ENCODE data around the gene SEMA4C. TPM values are rescaled to one million over a fixed set of nuclear protein-coding genes. Genes with fewer than 3 reads are reported as not detected.

The SEMA4C gene, protein sequence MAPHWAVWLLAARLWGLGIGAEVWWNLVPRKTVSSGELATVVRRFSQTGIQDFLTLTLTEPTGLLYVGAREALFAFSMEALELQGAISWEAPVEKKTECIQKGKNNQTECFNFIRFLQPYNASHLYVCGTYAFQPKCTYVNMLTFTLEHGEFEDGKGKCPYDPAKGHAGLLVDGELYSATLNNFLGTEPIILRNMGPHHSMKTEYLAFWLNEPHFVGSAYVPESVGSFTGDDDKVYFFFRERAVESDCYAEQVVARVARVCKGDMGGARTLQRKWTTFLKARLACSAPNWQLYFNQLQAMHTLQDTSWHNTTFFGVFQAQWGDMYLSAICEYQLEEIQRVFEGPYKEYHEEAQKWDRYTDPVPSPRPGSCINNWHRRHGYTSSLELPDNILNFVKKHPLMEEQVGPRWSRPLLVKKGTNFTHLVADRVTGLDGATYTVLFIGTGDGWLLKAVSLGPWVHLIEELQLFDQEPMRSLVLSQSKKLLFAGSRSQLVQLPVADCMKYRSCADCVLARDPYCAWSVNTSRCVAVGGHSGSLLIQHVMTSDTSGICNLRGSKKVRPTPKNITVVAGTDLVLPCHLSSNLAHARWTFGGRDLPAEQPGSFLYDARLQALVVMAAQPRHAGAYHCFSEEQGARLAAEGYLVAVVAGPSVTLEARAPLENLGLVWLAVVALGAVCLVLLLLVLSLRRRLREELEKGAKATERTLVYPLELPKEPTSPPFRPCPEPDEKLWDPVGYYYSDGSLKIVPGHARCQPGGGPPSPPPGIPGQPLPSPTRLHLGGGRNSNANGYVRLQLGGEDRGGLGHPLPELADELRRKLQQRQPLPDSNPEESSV
- total RNA-seq = 32.0 and 36.1 TPM in 2 replicates

- H3K4me1 Mint-ChIP-seq (ENCODE audit: low read depth) = peaks cover 23% of the 10 kb centered on the region
- H3K27ac Mint-ChIP-seq = peak within 1 kb of the TSS; percentile 83
- peak; percentile 45 for DNase-seq (ENCODE audit: low spot score)
- H3K27me3 Mint-ChIP-seq (ENCODE audit: low read depth) = peaks cover 6% of the 10 kb centered on the region
- peaks cover 17% of the 10 kb centered on the region for H3K36me3 Mint-ChIP-seq (ENCODE audit: low read depth)
- no peaks in the 10 kb centered on the region for H3K9me3 Mint-ChIP-seq
- intact Hi-C loops (cut with micrococcal nuclease) = loop anchor here (2.0 to 5.0 kb wide), 3 partner anchors 43 to 109 kb away; partner anchors contain the start of gene CNNM4
- peak within 1 kb of the TSS; percentile 84 for H3K4me3 Mint-ChIP-seq (ENCODE audit: low read depth)
Observed at GRCh38 chr2:96869822-96870625, at the start of gene SEMA4C. Gene SEMA4C, minus strand, starts transcription at chr2:96870080. Its CDS starts 2,194 bp downstream, at chr2:96867886.

- Mint-ChIP-seq H3K36me3 (ENCODE audit: low read depth) (peaks cover 14% of the 10 kb centered on the region), H3K4me3 (ENCODE audit: low read depth) (no peak overlapping the region), H3K4me1 (ENCODE audit: low read depth) (peaks cover 19% of the 10 kb centered on the region), H3K27me3 (ENCODE audit: low read depth) (no peaks in the 10 kb centered on the region), H3K27ac (no peak overlapping the region), H3K9me3 (peaks cover 23% of the 10 kb centered on the region)
- no peak for DNase-seq (ENCODE audit: low spot score)
- intact Hi-C loops (cut with micrococcal nuclease) = no loop called here
Observed at GRCh38 chr2:96918754-96919550, 49.1 kb upstream of the SEMA4C start.

DNA sequence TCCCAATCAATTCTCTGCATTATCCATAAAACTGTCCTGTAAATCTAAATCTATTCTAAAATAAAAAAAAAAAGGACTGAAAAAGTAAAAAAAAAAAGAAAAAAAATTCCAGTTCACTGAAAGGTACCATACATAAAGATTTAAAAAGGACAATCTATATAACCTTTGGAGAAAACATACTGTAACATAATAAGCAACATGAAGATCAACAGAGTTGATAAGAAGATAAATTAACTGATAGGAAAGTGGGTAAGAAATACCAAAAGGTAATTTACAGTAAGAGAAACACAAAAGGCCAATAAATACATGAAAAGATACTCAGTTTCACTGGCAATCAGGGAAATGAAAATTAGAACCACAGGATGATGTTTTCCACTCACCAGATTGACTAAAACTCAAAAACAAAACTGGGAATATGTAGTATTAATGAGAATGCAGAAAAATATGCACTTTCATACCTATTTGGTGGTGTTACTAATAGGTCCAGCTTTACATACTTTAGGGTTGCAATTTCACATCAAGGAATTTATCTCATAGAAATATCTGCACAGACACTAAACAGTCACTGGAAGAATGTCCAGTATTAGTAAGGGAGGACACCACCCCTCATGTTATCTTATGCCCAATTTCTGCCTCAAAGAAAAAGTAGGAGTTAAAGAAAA is 48.3 kb upstream of the SEMA4C start:
- Mint-ChIP-seq H3K27ac (no peak overlapping the region), H3K4me1 (ENCODE audit: low read depth) (peaks cover 26% of the 10 kb centered on the region), H3K36me3 (ENCODE audit: low read depth) (peaks cover 17% of the 10 kb centered on the region), H3K4me3 (ENCODE audit: low read depth) (no peak overlapping the region), H3K27me3 (ENCODE audit: low read depth) (no peaks in the 10 kb centered on the region), H3K9me3 (peaks cover 26% of the 10 kb centered on the region)
- intact Hi-C loops (cut with micrococcal nuclease) = no loop called here
- no peak for DNase-seq (ENCODE audit: low spot score)

GRCh38 chr2:96916646-96917543 is 47.0 kb upstream of the SEMA4C start:
- Mint-ChIP-seq H3K27me3 (ENCODE audit: low read depth) (no peaks in the 10 kb centered on the region), H3K4me3 (ENCODE audit: low read depth) (no peak overlapping the region), H3K4me1 (ENCODE audit: low read depth) (peaks cover 34% of the 10 kb centered on the region), H3K9me3 (peaks cover 26% of the 10 kb centered on the region), H3K36me3 (ENCODE audit: low read depth) (peaks cover 17% of the 10 kb centered on the region), H3K27ac (no peak overlapping the region)
- intact Hi-C loops (cut with micrococcal nuclease) = no loop called here
- DNase-seq (ENCODE audit: low spot score) = no peak

- Mint-ChIP-seq H3K4me3 (ENCODE audit: low read depth) (no peak overlapping the region), H3K27ac (no peak overlapping the region), H3K9me3 (peaks cover 26% of the 10 kb centered on the region), H3K4me1 (ENCODE audit: low read depth) (peaks cover 32% of the 10 kb centered on the region), H3K27me3 (ENCODE audit: low read depth) (no peaks in the 10 kb centered on the region), H3K36me3 (ENCODE audit: low read depth) (peaks cover 17% of the 10 kb centered on the region)
- intact Hi-C loops (cut with micrococcal nuclease) = no loop called here
- no peak for DNase-seq (ENCODE audit: low spot score)
Observed at GRCh38 chr2:96916156-96916630, 46.3 kb upstream of the SEMA4C start.

DNA sequence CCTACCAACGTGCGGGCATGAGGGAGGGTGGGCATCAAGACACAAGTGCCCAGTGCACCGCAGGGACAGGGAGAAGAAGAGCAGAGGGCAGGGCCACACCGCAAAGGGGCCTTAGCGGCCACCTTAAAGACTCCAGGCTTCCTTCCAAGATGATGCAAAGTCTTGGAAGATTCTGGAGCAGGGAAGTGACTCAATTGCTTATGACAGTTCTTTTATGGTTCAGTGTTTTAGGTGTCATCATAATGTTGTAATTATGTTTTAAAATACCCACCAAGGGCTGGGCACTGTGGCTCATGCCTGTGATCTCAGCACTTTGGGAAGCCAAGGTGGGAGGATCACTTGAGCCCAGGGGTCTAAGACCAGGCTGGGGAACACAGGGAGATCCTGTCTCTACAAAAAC is 44.5 kb upstream of the SEMA4C start:
- peaks cover 26% of the 10 kb centered on the region for H3K9me3 Mint-ChIP-seq
- H3K27me3 Mint-ChIP-seq (ENCODE audit: low read depth) = no peaks in the 10 kb centered on the region
- intact Hi-C loops (cut with micrococcal nuclease) = no loop called here
- H3K4me3 Mint-ChIP-seq (ENCODE audit: low read depth) = no peak overlapping the region
- H3K4me1 Mint-ChIP-seq (ENCODE audit: low read depth) = peaks cover 32% of the 10 kb centered on the region
- no peak for DNase-seq (ENCODE audit: low spot score)
- peaks cover 17% of the 10 kb centered on the region for H3K36me3 Mint-ChIP-seq (ENCODE audit: low read depth)
- peak overlapping the region; percentile 87 for H3K27ac Mint-ChIP-seq

DNA sequence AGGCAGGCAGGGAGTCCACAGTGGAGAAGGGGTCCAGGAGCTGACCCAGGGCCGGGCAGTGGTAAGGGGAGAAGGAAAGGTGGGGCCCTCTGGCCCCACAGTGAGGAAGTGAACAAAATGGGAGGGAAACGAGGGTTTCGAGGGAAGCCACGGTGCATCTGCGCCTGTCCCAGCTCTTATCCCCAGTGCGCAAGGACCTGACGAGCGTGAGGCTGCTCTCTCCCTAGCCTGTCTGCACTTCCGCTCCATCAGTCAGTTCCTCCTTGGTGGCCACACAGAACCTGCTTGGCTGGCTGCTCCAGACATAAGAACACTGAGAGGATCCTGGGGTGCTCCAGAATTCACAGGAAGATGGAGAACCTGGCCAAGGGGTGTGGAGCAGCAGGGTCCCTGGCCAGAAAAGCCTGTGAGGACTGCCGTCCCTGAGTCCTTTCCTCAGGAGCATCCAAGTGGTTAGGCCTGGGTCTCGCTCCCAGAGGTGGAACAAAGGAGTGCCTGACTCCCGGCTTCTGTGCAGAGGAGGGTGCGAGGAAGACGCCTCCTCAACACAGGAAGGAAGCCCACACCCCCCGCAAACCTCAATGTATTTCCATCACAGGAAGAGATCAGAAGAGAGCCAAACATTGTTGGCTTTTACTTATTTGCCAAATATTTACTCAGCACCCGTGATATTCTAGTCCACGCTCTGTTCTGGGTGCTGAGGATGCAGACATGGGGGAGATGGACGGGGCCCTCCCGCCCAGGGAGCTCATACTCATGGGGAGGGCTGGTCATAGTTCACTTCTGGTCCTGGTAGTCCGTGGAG is 43.7 kb upstream of the SEMA4C start:
- peak; percentile 66 for DNase-seq (ENCODE audit: low spot score)
- intact Hi-C loops (cut with micrococcal nuclease) = loop anchor here (2.0 kb wide), 1 partner anchor 43 kb away; the partner anchor contains the start of gene SEMA4C
- Mint-ChIP-seq H3K4me1 (ENCODE audit: low read depth) (peaks cover 32% of the 10 kb centered on the region), H3K27me3 (ENCODE audit: low read depth) (no peaks in the 10 kb centered on the region), H3K9me3 (peaks cover 26% of the 10 kb centered on the region), H3K4me3 (ENCODE audit: low read depth) (peak overlapping the region; percentile 68), H3K27ac (peak overlapping the region; percentile 87), H3K36me3 (ENCODE audit: low read depth) (peaks cover 17% of the 10 kb centered on the region)

GRCh38 chr2:96913117-96913397 is 43.2 kb upstream of the SEMA4C start:
- DNase-seq (ENCODE audit: low spot score) = no peak
- peak overlapping the region; percentile 9 for H3K4me3 Mint-ChIP-seq (ENCODE audit: low read depth)
- peaks cover 26% of the 10 kb centered on the region for H3K9me3 Mint-ChIP-seq
- H3K4me1 Mint-ChIP-seq (ENCODE audit: low read depth) = peaks cover 27% of the 10 kb centered on the region
- intact Hi-C loops (cut with micrococcal nuclease) = loop anchor here (2.0 kb wide), 1 partner anchor 42 kb away; the partner anchor contains the start of gene SEMA4C
- H3K36me3 Mint-ChIP-seq (ENCODE audit: low read depth) = peaks cover 17% of the 10 kb centered on the region
- H3K27me3 Mint-ChIP-seq (ENCODE audit: low read depth) = no peaks in the 10 kb centered on the region
- H3K27ac Mint-ChIP-seq = peak overlapping the region; percentile 20

DNA sequence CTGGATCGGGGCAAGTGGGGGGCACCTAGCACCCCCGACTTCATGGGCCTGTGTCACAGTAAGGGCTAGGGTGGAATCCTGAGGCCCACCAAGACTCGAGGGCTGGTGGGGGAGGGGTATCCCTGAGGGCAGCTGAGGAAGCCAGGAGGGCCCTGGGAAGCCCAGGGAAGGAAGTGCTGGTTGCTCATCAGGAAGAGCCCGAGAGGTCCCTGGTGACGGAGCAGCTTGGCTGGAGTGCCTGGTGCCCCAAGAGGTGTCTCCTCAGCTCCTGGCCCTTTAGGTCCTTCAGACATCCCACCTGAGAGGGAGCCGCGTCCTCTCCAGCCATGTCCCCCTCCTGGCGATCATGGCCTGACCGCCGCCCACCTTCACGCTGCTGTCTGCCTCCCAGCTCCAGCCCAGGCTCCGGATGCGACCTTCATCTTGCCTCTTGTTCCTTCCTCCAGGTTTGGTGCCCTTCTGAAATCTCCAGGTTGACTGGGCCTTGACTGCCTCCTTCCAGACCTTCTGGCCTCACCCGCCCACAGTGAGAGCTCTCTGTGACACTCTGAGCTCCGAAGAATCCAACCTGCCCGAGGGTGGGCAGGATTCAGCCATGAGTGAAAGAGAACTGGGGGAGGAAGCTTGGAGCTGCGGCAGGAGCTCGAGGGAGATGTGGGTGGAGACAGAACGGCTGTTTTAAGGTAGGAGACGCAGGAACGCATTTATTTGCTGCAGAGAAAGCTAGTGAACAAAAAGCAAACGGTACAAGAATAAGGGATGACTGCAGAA is 42.7 kb upstream of the SEMA4C start:
- peaks cover 24% of the 10 kb centered on the region for H3K9me3 Mint-ChIP-seq
- H3K27me3 Mint-ChIP-seq (ENCODE audit: low read depth) = no peaks in the 10 kb centered on the region
- peak overlapping the region; percentile 9 for H3K4me3 Mint-ChIP-seq (ENCODE audit: low read depth)
- H3K4me1 Mint-ChIP-seq (ENCODE audit: low read depth) = peaks cover 26% of the 10 kb centered on the region
- DNase-seq (ENCODE audit: low spot score) = no peak
- no peak overlapping the region for H3K27ac Mint-ChIP-seq
- intact Hi-C loops (cut with micrococcal nuclease) = loop anchor here (2.0 kb wide), 1 partner anchor 42 kb away; the partner anchor contains the start of gene SEMA4C
- H3K36me3 Mint-ChIP-seq (ENCODE audit: low read depth) = peaks cover 17% of the 10 kb centered on the region

DNA sequence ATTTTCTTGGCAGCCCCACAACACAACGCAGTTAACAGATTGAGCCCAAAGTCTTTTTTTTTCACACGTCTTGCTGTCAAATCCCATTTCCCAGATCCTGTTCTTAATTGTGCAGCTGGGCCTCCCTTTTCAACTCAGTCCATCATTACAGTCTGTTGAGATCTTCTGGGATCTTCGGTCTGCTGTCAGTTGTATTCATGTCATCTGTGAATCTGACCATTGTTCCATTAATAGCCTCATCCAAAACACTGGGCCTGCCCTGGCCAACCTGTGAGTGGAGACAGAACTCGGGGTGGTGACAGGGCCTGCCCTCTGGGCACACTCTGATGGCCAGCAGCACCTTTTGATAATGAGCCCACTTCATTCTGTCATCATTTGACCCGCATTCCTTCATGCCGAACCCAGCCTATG is 39.7 kb upstream of the SEMA4C start:
- Mint-ChIP-seq H3K36me3 (ENCODE audit: low read depth) (peaks cover 6% of the 10 kb centered on the region), H3K27ac (no peak overlapping the region), H3K27me3 (ENCODE audit: low read depth) (no peaks in the 10 kb centered on the region), H3K4me3 (ENCODE audit: low read depth) (no peak overlapping the region), H3K4me1 (ENCODE audit: low read depth) (peaks cover 26% of the 10 kb centered on the region), H3K9me3 (peaks cover 5% of the 10 kb centered on the region)
- intact Hi-C loops (cut with micrococcal nuclease) = no loop called here
- DNase-seq (ENCODE audit: low spot score) = no peak
